ENCODE measurements around the gene FAM89B. TPM values are rescaled to one million over a fixed set of nuclear protein-coding genes. Genes with fewer than 3 reads are reported as not detected.
"Not testable (repeated sequence)": the region's sequence is repeated elsewhere in the genome, so short reads cannot be mapped to it uniquely, and the experiment has no call there.

FAM89B gene
- 100 to 1,000 TPM in 1 of 2 donors, 10 to 100 TPM in 1; 53.3 to 127 TPM for total RNA-seq

- TF ChIP-seq CTCF (IDR thresholded peaks at IDR 0.05): no peak
- H3K27ac ChIP-seq: peak within 1 kb of the TSS; percentile 79 to 96
- H3K4me3 ChIP-seq: peak within 1 kb of the TSS; percentile 93
- peaks cover 38 to 60% of the 10 kb centered on the region in 2 donors for H3K4me1 ChIP-seq (ENCODE audit: control insufficient read depth in 1 of 2, low read depth in 2 of 2)
- peak; percentile 88 for DNase-seq (ENCODE audit: low spot score)
- no peaks in the 10 kb centered on the region for H3K9me3 ChIP-seq
- no peak for ATAC-seq (ENCODE audit: insufficient number of reproducible peaks, low FRiP score, low read depth)
- no peaks in the 10 kb centered on the region for H3K36me3 ChIP-seq
- H3K27me3 ChIP-seq (replicated peaks; ENCODE audit: insufficient read depth): no peaks in the 10 kb centered on the region
Measured at GRCh38 chr11:65572356-65573051, at the start of gene FAM89B. Gene FAM89B (plus strand): TSS chr11:65572538. CDS start chr11:65572670, 132 bp downstream.

- H3K36me3 ChIP-seq; H3K27ac ChIP-seq; H3K27me3 ChIP-seq (replicated peaks; ENCODE audit: insufficient read depth); ATAC-seq (ENCODE audit: insufficient number of reproducible peaks, low FRiP score, low read depth); H3K9me3 ChIP-seq; H3K4me3 ChIP-seq; DNase-seq (ENCODE audit: low spot score): not testable (repeated sequence)
- H3K4me1 ChIP-seq (ENCODE audit: control insufficient read depth in 1 of 2, low read depth in 2 of 2): peaks cover 14 to 26% of the 10 kb centered on the region in 2 donors
Measured at GRCh38 chr11:65522718-65523630, 49.4 kb upstream of the FAM89B start.

GRCh38 chr11:65523631-65523968, 48.7 kb upstream of the FAM89B start:
- not testable (repeated sequence) for ATAC-seq (ENCODE audit: insufficient number of reproducible peaks, low FRiP score, low read depth); DNase-seq (ENCODE audit: low spot score); H3K27me3 ChIP-seq (replicated peaks; ENCODE audit: insufficient read depth); H3K36me3 ChIP-seq; H3K4me3 ChIP-seq; H3K27ac ChIP-seq; H3K9me3 ChIP-seq
- peaks cover 14 to 26% of the 10 kb centered on the region in 2 donors for H3K4me1 ChIP-seq (ENCODE audit: control insufficient read depth in 1 of 2, low read depth in 2 of 2)

- H3K4me3 ChIP-seq: peak overlapping the region; percentile 73
- H3K4me1 ChIP-seq (ENCODE audit: control insufficient read depth in 1 of 2, low read depth in 2 of 2): peaks cover 14 to 26% of the 10 kb centered on the region in 2 donors
- no peaks in the 10 kb centered on the region for H3K27me3 ChIP-seq (replicated peaks; ENCODE audit: insufficient read depth)
- peaks cover 6% of the 10 kb centered on the region for H3K36me3 ChIP-seq
- ATAC-seq (ENCODE audit: insufficient number of reproducible peaks, low FRiP score, low read depth): peak; percentile 26
- H3K9me3 ChIP-seq: no peaks in the 10 kb centered on the region
- DNase-seq (ENCODE audit: low spot score): no peak
- H3K27ac ChIP-seq: peak overlapping the region; percentile 61 to 66
- no peak for TF ChIP-seq CTCF (IDR thresholded peaks at IDR 0.05)
Measured at GRCh38 chr11:65524014-65524740, 48.2 kb upstream of the FAM89B start.

- H3K36me3 ChIP-seq: peaks cover 6% of the 10 kb centered on the region
- peaks cover 14 to 26% of the 10 kb centered on the region in 2 donors for H3K4me1 ChIP-seq (ENCODE audit: control insufficient read depth in 1 of 2, low read depth in 2 of 2)
- ATAC-seq (ENCODE audit: insufficient number of reproducible peaks, low FRiP score, low read depth) (peak; percentile 62), DNase-seq (ENCODE audit: low spot score) (no peak)
- H3K27ac ChIP-seq: peak within 1 kb of the TSS; percentile 87 to 90
- no peaks in the 10 kb centered on the region for H3K9me3 ChIP-seq
- H3K4me3 ChIP-seq: peak within 1 kb of the TSS; percentile 99
- no peaks in the 10 kb centered on the region for H3K27me3 ChIP-seq (replicated peaks; ENCODE audit: insufficient read depth)
- TF ChIP-seq CTCF (IDR thresholded peaks at IDR 0.05): no peak
Measured at GRCh38 chr11:65524741-65525545, 47.4 kb upstream of the FAM89B start, which contains the start of gene SCYL1. Gene SCYL1 (plus strand): TSS chr11:65525083. CDS start chr11:65525154, 71 bp downstream.
